GM12878 (cell line): Measurements from ENCODE around the gene BLCAP. TPM values are rescaled to one million over a fixed set of nuclear protein-coding genes. Genes with fewer than 3 reads are reported as not detected.

Experiments
- ATAC-seq: fragments of 200-7000 bp; cut with Tn5 transposase; 3 replicates; pipeline ENCODE4 v1.9.1; 2020; ENCODE audit warnings: mild to moderate bottlenecking, moderate library complexity
- BruUV-seq: library from RNA; stranded (reverse); fragments of 400-500 nt; replicated peaks from 2 replicates; lab custom pipeline; 2021; lab: Mats Ljungman, UMichigan
- CTCF ChIA-PET: fragments of 300-600 bp; sonication (Branson Sonifier 250); formaldehyde crosslinking; extraction: SDS; loops from one replicate; lab custom pipeline; 2021; ENCODE audit warnings: inconsistent platforms; lab: Yijun Ruan, JAX
- POLR2A ChIA-PET: fragments of 350-600 bp; formaldehyde crosslinking; extraction: SDS; loops from one replicate; lab custom pipeline; 2021; ENCODE audit warnings: inconsistent platforms; lab: Charles Lee
- RAD21 ChIA-PET: fragments of 300-600 bp; sonication (Branson Sonifier 250); formaldehyde crosslinking; loops from one replicate; lab custom pipeline; 2023; ENCODE audit warnings: antibody characterized with exemption; ENCODE audit not compliant: unreplicated experiment; lab: Charles Lee
- SMC1A ChIA-PET: fragments of 300-600 bp; sonication (Branson Sonifier 250); formaldehyde crosslinking; loops from one replicate; lab custom pipeline; 2023; ENCODE audit not compliant: unreplicated experiment, uncharacterized antibody; lab: Charles Lee
- DNase-seq: peaks from one replicate; pipeline ENCODE4 v3.0.0-alpha.2; 2011; ENCODE audit warnings: low read depth, low spot score
- FAIRE-seq: peaks from 3 replicates; lab custom pipeline; 2011; peaks lifted over from hg19 to GRCh38; lab: Jason Lieb, UNC
- H2AFZ ChIP-seq: 2 replicates; pipeline ENCODE4 v1.6.0; 2011; ENCODE audit warnings: low read depth, low read length, control low read depth; ENCODE audit not compliant: control insufficient read depth
- H3K27ac ChIP-seq: 2 replicates; pipeline ENCODE4 v1.5.1; 2011; ENCODE audit warnings: control low read depth; ENCODE audit not compliant: control insufficient read depth, insufficient read depth
- H3K27me3 ChIP-seq, 2 experiments: replicated peaks in 1 of 2; 2 replicates each; pipeline versions ENCODE4 v1.6.0 to v1.6.1; 2011; ENCODE audit warnings: low read length in 1 of 2; ENCODE audit not compliant: control insufficient read depth in 2 of 2, insufficient read depth in 2 of 2
- H3K36me3 ChIP-seq, 2 experiments: 2 replicates each; pipeline ENCODE4 v1.5.1; 2011; ENCODE audit warnings: low read length in 1 of 2; ENCODE audit not compliant: control insufficient read depth in 2 of 2, insufficient read depth in 2 of 2
- H3K4me1 ChIP-seq: 2 replicates; pipeline ENCODE4 v1.6.1; 2011; ENCODE audit warnings: mild to moderate bottlenecking, low read length, moderate library complexity, mixed read lengths; ENCODE audit not compliant: control insufficient read depth, insufficient read depth
- H3K4me2 ChIP-seq: 2 replicates; pipeline ENCODE4 v1.6.0; 2011; ENCODE audit warnings: control low read depth; ENCODE audit not compliant: control insufficient read depth, insufficient read depth
- H3K4me3 ChIP-seq: fragments of 200-600 bp; sonication (generic); 2 replicates; pipeline ENCODE4 v1.5.1; 2016
- H3K79me2 ChIP-seq: 2 replicates; pipeline ENCODE4 v1.6.0; 2011; ENCODE audit warnings: low read length; ENCODE audit not compliant: control insufficient read depth, insufficient read depth
- H3K9ac ChIP-seq: 2 replicates; pipeline ENCODE4 v1.8.0; 2011; ENCODE audit warnings: low read length, control low read depth, mixed read lengths; ENCODE audit not compliant: control insufficient read depth, insufficient read depth
- H3K9me3 ChIP-seq: replicated peaks from 3 replicates; pipeline ENCODE4 v1.5.1; 2011; ENCODE audit warnings: mild to moderate bottlenecking, low read length; ENCODE audit not compliant: control insufficient read depth, insufficient read depth
- H4K20me1 ChIP-seq: 2 replicates; pipeline ENCODE4 v1.6.0; 2011; ENCODE audit not compliant: control insufficient read depth, insufficient read depth
- IKZF2 ChIP-seq, 2 experiments: fragments of 450-650 bp; IDR thresholded peaks; 2 replicates each; pipeline ENCODE4 v1.6.1; 2017; ENCODE audit warnings: mild to moderate bottlenecking in 2 of 2, moderate library complexity in 2 of 2
- MAX ChIP-seq: IDR thresholded peaks from 2 replicates; pipeline ENCODE4 v1.6.1; 2012; ENCODE audit warnings: low read depth, low read length, improper control_type of control experiment
- NFYA ChIP-seq: IDR thresholded peaks from 2 replicates; pipeline ENCODE4 v1.6.1; 2011; ENCODE audit warnings: low read depth, mild to moderate bottlenecking, low read length, improper control_type of control experiment, borderline replicate concordance
- POLR2AphosphoS2 ChIP-seq: IDR thresholded peaks from 2 replicates; pipeline ENCODE4 v1.6.1; 2011; ENCODE audit warnings: low read depth, mild to moderate bottlenecking, low read length, improper control_type of control experiment, moderate library complexity
- RFX5 ChIP-seq: IDR thresholded peaks from 2 replicates; pipeline ENCODE4 v1.6.1; 2011; ENCODE audit warnings: low read depth, low read length, improper control_type of control experiment
- SMARCA5 ChIP-seq: fragments of 450-650 bp; IDR thresholded peaks from 2 replicates; pipeline ENCODE4 v1.6.1; 2017; ENCODE audit warnings: mild to moderate bottlenecking
- TBL1XR1 ChIP-seq: IDR thresholded peaks from 2 replicates; pipeline ENCODE4 v1.6.1; 2012; ENCODE audit warnings: low read depth, low read length, improper control_type of control experiment
- TCF3 ChIP-seq: IDR thresholded peaks from 2 replicates; pipeline ENCODE4 v1.6.1; 2012; ENCODE audit warnings: low read depth, mild to moderate bottlenecking, low read length, borderline replicate concordance; ENCODE audit not compliant: insufficient read depth
- WGBS: methylation state at CpG from one replicate; pipeline ENCODE4 v1.1.6; 2016; ENCODE audit warnings: low lambda C conversion rate; ENCODE audit not compliant: insufficient replicate concordance, insufficient coverage; ENCODE audit errors: missing lambda C conversion rate; 5-methylcytosine and 5-hydroxymethylcytosine counted together
- in situ Hi-C: fragments of 300-500 bp; cut with MboI; formaldehyde crosslinking; loops from 9 replicates; pipeline ENCODE4 v1.14.3; 2018; ENCODE audit warnings: mixed read lengths
- intact Hi-C: fragments of 100-400 bp; cut with micrococcal nuclease; formaldehyde crosslinking; loops from one replicate; pipeline ENCODE4 v1.14.2; 2022; ENCODE audit not compliant: unreplicated experiment
- polyA plus RNA-seq, 11 experiments: library from polyadenylated mRNA; depleted of rRNA in 4 of 11; unstranded in 6 of 11; stranded (reverse) in 5 of 11; fragments of >200 nt; fragmentation: Nextera tagmentation in 4 of 11; fragmentation: Illumina TruSeq in 1 of 11; extraction: Ambion mirVana in 4 of 11; extraction: Trizol in 1 of 11; gene quantifications; 1 replicate in 1 of 11; 2 replicates in 10 of 11; pipeline versions ENCODE4 v1.2.1 to v1.2.3, GENCODE V29; 2011 to 2016; ENCODE audit warnings: inconsistent platforms in 2 of 11, missing spikeins in 2 of 11, low read depth in 1 of 11
- total RNA-seq, 4 experiments: library from RNA; depleted of rRNA in 3 of 4; stranded (reverse); fragments of >200 nt in 3 of 4; fragmentation: Illumina TruSeq in 1 of 4; extraction: Trizol in 1 of 4; gene quantifications; 2 replicates each; pipeline versions ENCODE4 v1.2.1 to v1.2.3, GENCODE V29; 2013 to 2021

BLCAP gene
- total and polyA plus RNA-seq, 10 of the 15 experiments (the other 5 are each of a cell fraction or from before 2014, with no cell fraction given): 24.6 to 62.3 (median 47.3) TPM

- Histone ChIP-seq H3K9me3 (no peaks in the 10 kb centered on the region), H2AFZ (no peak overlapping the region), H3K36me3 (peaks cover 7 to 12% of the 10 kb centered on the region in 2 experiments), H3K4me3 (no peak overlapping the region), H4K20me1 (no peaks in the 10 kb centered on the region; the same call in 1 of the 2 replicates), H3K27me3 (no peaks in the 10 kb centered on the region), H3K9ac (no peak overlapping the region), H3K27ac (no peak overlapping the region), H3K79me2 (peaks cover 12% of the 10 kb centered on the region), H3K4me1 (no peaks in the 10 kb centered on the region), H3K4me2 (no peak overlapping the region)
- POLR2A ChIA-PET: no interaction called here
- RAD21 ChIA-PET: no interaction called here
- CTCF ChIA-PET: interaction anchor here (0.6 kb wide), 1 partner anchor 221 kb away, joined by 3 read pairs; no protein-coding TSS in a partner anchor
- WGBS: 81% methylated on average over 13 of the region's 13 CpGs
- no peak for DNase-seq
- no peak for FAIRE-seq
- in situ Hi-C loops: no loop called here
- no peak for TF ChIP-seq NFYA
- no peak for TF ChIP-seq SMARCA5
- TF ChIP-seq TBL1XR1: no peak
- TF ChIP-seq IKZF2 (IDR thresholded peaks at IDR 0.05): no peak
- no peak for TF ChIP-seq MAX
- no peak for TF ChIP-seq TCF3
- TF ChIP-seq POLR2AphosphoS2: no peak
- no peak for TF ChIP-seq RFX5
- BruUV-seq: no TSS peak
- no peak for ATAC-seq
- intact Hi-C loops: no loop called here
- SMC1A ChIA-PET: no interaction called here
Observed at GRCh38 chr20:37516811-37517750, 10.6 kb downstream of the BLCAP start.
